ENCODE measurements around the gene CLEC4M.
"Not testable (repeated sequence)": the region's sequence is repeated elsewhere in the genome, so short reads cannot be mapped to it uniquely, and the experiment has no call there.

CLEC4M gene

GRCh38 chr19:7808108-7808507 lies 45.1 kb downstream of the CLEC4M start:
- DNase-seq (ENCODE audit: low read depth in 2 of 2): no peak

GRCh38 chr19:7811989-7812388 lies 48.9 kb downstream of the CLEC4M start:
- DNase-seq (ENCODE audit: low read depth in 2 of 2): no peak

GRCh38 chr19:7815325-7815724 lies 52.3 kb downstream of the CLEC4M start:
- DNase-seq (ENCODE audit: low read depth in 2 of 2): no peak

GRCh38 chr19:7816040-7816439 lies 53.0 kb downstream of the CLEC4M start:
- not testable (repeated sequence) for DNase-seq (ENCODE audit: low read depth in 2 of 2)

GRCh38 chr19:7817801-7818200 lies 54.8 kb downstream of the CLEC4M start:
- DNase-seq (ENCODE audit: low read depth in 2 of 2): no peak

GRCh38 chr19:7818806-7819205 lies 55.8 kb downstream of the CLEC4M start:
- no peak for DNase-seq (ENCODE audit: low read depth in 2 of 2)

All from stimulated activated CD8-positive, alpha-beta memory T cell treated with anti-CD3 and anti-CD28 coated beads, Interleukin-2, amount 100 ng/mL, for 1 hour (primary cell).